ENCODE data around the gene IBA57.

The IBA57 gene

GRCh38 chr1:228145463-228146416 lies 19.9 kb upstream of the IBA57 start:
- DNase-seq: no peak

GRCh38 chr1:228146417-228147150 lies 19.0 kb upstream of the IBA57 start:
- no peak for DNase-seq

GRCh38 chr1:228147151-228147693 lies 18.4 kb upstream of the IBA57 start:
- no peak for DNase-seq

GRCh38 chr1:228147768-228148167 lies 17.8 kb upstream of the IBA57 start:
- DNase-seq: no peak

- DNase-seq: no peak
Measured at GRCh38 chr1:228148196-228148861, 17.3 kb upstream of the IBA57 start.

- DNase-seq: no peak
Measured at GRCh38 chr1:228148935-228149405, 16.6 kb upstream of the IBA57 start.

GRCh38 chr1:228149406-228150119 lies 16.0 kb upstream of the IBA57 start, which contains the start of gene GJC2:
GJC2 (plus strand) TSS chr1:228149930; CDS start chr1:228157759, 7,829 bp downstream.
- DNase-seq: no peak

- DNase-seq: no peak
Measured at GRCh38 chr1:228150120-228150460, 15.5 kb upstream of the IBA57 start.

GRCh38 chr1:228150461-228151179 lies 15.0 kb upstream of the IBA57 start:
- no peak for DNase-seq

- DNase-seq: no peak
Measured at GRCh38 chr1:228151180-228151925, 14.3 kb upstream of the IBA57 start.

GRCh38 chr1:228152097-228152917 lies 13.3 kb upstream of the IBA57 start:
- no peak for DNase-seq

- no peak for DNase-seq
Measured at GRCh38 chr1:228152918-228153258, 12.7 kb upstream of the IBA57 start.

GRCh38 chr1:228154021-228154669 lies 11.5 kb upstream of the IBA57 start:
- no peak for DNase-seq

GRCh38 chr1:228154670-228155571 lies 10.7 kb upstream of the IBA57 start:
- DNase-seq: no peak

GRCh38 chr1:228155596-228156514 lies 9.7 kb upstream of the IBA57 start:
- no peak for DNase-seq

GRCh38 chr1:228156515-228156881 lies 9.1 kb upstream of the IBA57 start:
- DNase-seq: no peak

Measured in KG1 (cell line).